ENCODE measurements around the gene TTPAL.

DNA sequence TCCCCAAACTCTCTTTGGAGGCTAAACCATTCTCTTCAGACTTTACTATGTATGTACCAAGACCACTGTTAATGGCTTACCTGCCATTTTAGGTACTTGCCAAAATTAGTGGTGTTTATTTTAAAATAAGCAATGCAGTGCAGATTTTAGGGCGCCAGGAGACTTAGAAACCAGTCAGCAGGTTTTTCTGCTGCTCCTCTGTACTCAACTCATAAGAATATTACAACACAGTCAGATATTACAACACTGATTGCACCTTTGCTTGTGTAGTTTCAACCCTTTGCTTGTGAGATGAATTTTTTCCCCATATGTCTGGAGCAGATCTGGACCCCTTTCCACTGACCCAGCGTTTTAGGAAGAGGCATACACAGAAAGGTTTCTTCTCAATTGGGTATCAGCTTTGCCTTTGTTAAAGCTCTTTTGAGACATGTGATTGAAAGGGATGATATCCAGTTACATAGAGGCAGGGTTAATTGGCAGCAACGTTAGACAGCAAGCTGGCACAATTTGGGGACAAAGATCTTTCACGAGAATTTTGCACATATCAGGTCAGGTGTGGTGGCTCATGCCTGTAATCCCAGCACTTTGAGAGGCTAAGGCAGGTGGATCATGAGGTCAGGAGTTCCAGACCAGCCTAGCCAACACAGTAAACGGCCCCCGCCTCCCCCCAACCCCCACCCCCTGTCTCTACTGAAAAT is 6.2 kb downstream of the TTPAL start:
- TF ChIP-seq, protein P1, sequence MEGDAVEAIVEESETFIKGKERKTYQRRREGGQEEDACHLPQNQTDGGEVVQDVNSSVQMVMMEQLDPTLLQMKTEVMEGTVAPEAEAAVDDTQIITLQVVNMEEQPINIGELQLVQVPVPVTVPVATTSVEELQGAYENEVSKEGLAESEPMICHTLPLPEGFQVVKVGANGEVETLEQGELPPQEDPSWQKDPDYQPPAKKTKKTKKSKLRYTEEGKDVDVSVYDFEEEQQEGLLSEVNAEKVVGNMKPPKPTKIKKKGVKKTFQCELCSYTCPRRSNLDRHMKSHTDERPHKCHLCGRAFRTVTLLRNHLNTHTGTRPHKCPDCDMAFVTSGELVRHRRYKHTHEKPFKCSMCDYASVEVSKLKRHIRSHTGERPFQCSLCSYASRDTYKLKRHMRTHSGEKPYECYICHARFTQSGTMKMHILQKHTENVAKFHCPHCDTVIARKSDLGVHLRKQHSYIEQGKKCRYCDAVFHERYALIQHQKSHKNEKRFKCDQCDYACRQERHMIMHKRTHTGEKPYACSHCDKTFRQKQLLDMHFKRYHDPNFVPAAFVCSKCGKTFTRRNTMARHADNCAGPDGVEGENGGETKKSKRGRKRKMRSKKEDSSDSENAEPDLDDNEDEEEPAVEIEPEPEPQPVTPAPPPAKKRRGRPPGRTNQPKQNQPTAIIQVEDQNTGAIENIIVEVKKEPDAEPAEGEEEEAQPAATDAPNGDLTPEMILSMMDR (IDR thresholded peaks at IDR 0.05), result no peak
- TF ChIP-seq POLR2A (IDR thresholded peaks at IDR 0.05; ENCODE audit: low read depth) (no peak), POLR2AphosphoS5 (IDR thresholded peaks at IDR 0.05) (no peak), EP300 (IDR thresholded peaks at IDR 0.05) (no peak)

Data from esophagus muscularis mucosa (tissue), 4 donors.